Stimulated activated CD4-positive, alpha-beta T cell treated with anti-CD3 and anti-CD28 coated beads, Interleukin-2, amount 100 ng/mL, for 4 hours (primary cell): ENCODE data around the gene CFAP300.

Experiments
- DNase-seq: peaks from one replicate; pipeline ENCODE4 v3.0.0-alpha.2; 2020; ENCODE audit warnings: low read depth

Gene CFAP300

GRCh38 chr11:102073253-102073652 is 26.0 kb downstream of the CFAP300 start:
- DNase-seq, result no peak

GRCh38 chr11:102079625-102080024 is 32.4 kb downstream of the CFAP300 start:
- DNase-seq, result no peak

GRCh38 chr11:102081313-102081712 is 34.1 kb downstream of the CFAP300 start:
- no peak for DNase-seq

GRCh38 chr11:102085864-102086551 is 38.8 kb downstream of the CFAP300 start:
- DNase-seq, result no peak

- DNase-seq, result no peak
Measured at GRCh38 chr11:102097186-102097585, 49.9 kb downstream of the CFAP300 start.

GRCh38 chr11:102099755-102100154 is 52.5 kb downstream of the CFAP300 start:
- no peak for DNase-seq

- DNase-seq, result no peak
Measured at GRCh38 chr11:102108734-102109440, 61.6 kb downstream of the CFAP300 start.

- DNase-seq, result peak; percentile 44
Measured at GRCh38 chr11:102109896-102110760, 62.9 kb downstream of the CFAP300 start, which contains the start of gene YAP1. Gene YAP1 (plus strand): TSS chr11:102110447. CDS start chr11:102110849, 402 bp downstream.

- DNase-seq, result no peak
Measured at GRCh38 chr11:102110761-102111010, 63.4 kb downstream of the CFAP300 start.

GRCh38 chr11:102111011-102111786 is 64.0 kb downstream of the CFAP300 start:
- no peak for DNase-seq

- no peak for DNase-seq
Measured at GRCh38 chr11:102111787-102112508, 64.7 kb downstream of the CFAP300 start.

GRCh38 chr11:102112509-102112821 is 65.2 kb downstream of the CFAP300 start:
- DNase-seq, result no peak

- no peak for DNase-seq
Measured at GRCh38 chr11:102114032-102114431, 66.8 kb downstream of the CFAP300 start.

GRCh38 chr11:102115557-102115956 is 68.3 kb downstream of the CFAP300 start:
- no peak for DNase-seq

- DNase-seq, result no peak
Measured at GRCh38 chr11:102116453-102117205, 69.4 kb downstream of the CFAP300 start.

GRCh38 chr11:102117472-102118113 is 70.4 kb downstream of the CFAP300 start:
- no peak for DNase-seq

GRCh38 chr11:102118937-102119336 is 71.7 kb downstream of the CFAP300 start:
- DNase-seq, result no peak

GRCh38 chr11:102119997-102120396 is 72.8 kb downstream of the CFAP300 start:
- DNase-seq, result no peak

GRCh38 chr11:102120437-102120973 is 73.3 kb downstream of the CFAP300 start:
- DNase-seq, result no peak

- DNase-seq, result no peak
Measured at GRCh38 chr11:102121329-102121728, 74.1 kb downstream of the CFAP300 start.
